Naive thymus-derived CD4-positive, alpha-beta T cell (primary cell): ENCODE measurements around the gene ROBO1. TPM values are rescaled to one million over a fixed set of nuclear protein-coding genes. Genes with fewer than 3 reads are reported as not detected.

ENCODE experiments used
- ATAC-seq: fragments of 150-1000 bp; cut with Tn5 transposase; 2 replicates; pipeline ENCODE4 v1.10.0; 2021; ENCODE audit warnings: mild to moderate bottlenecking, moderate library complexity
- CTCF ChIA-PET: fragments of 350-600 bp; sonication (Branson Sonifier 250); formaldehyde crosslinking; loops from one replicate; lab custom pipeline; 2021; ENCODE audit warnings: antibody characterized with exemption; lab: Charles Lee
- POLR2A ChIA-PET: fragments of 350-600 bp; sonication (Branson Sonifier 250); formaldehyde crosslinking; loops from one replicate; lab custom pipeline; 2021; ENCODE audit warnings: antibody characterized with exemption, inconsistent platforms; lab: Charles Lee
- DNase-seq, 9 donors: peaks; one replicate each; pipeline versions ENCODE4 v3.0.0 to v3.0.0-alpha.2; 2020 to 2022; ENCODE audit warnings: mixed read lengths in 1 of 9
- H3K27ac ChIP-seq: one replicate; pipeline ENCODE4 v1.7.0; 2013; ENCODE audit warnings: mild to moderate bottlenecking, low read depth, low read length, moderate library complexity
- H3K27me3 ChIP-seq, 2 donors: one replicate each; pipeline ENCODE4 v1.7.0; 2013; ENCODE audit warnings: low read length in 2 of 2, mild to moderate bottlenecking in 2 of 2, moderate library complexity in 2 of 2; ENCODE audit not compliant: control insufficient read depth in 2 of 2, insufficient read depth in 2 of 2
- H3K36me3 ChIP-seq, 3 experiments: 1 replicate in 2 of 3; 2 replicates in 1 of 3; pipeline ENCODE4 v1.7.0; 2013; ENCODE audit warnings: low read length in 3 of 3, mild to moderate bottlenecking in 3 of 3, moderate library complexity in 1 of 3; ENCODE audit not compliant: insufficient read depth in 3 of 3, control insufficient read depth in 2 of 3
- H3K4me1 ChIP-seq, 2 donors: one replicate each; pipeline ENCODE4 v1.7.0; 2013; ENCODE audit warnings: low read length in 2 of 2, mild to moderate bottlenecking in 2 of 2, moderate library complexity in 1 of 2; ENCODE audit not compliant: control insufficient read depth in 2 of 2, insufficient read depth in 2 of 2
- H3K4me3 ChIP-seq: 2 replicates; pipeline ENCODE4 v1.7.0; 2013; ENCODE audit warnings: mild to moderate bottlenecking, low read length
- H3K9me3 ChIP-seq, 3 experiments: 1 replicate in 2 of 3; 2 replicates in 1 of 3; pipeline ENCODE4 v1.7.0; 2013; ENCODE audit warnings: low read length in 3 of 3; ENCODE audit not compliant: control insufficient read depth in 2 of 3
- H3K27ac Mint-ChIP-seq, 9 donors: one replicate each; pipeline ENCODE4 v1.8.0; 2020 to 2022; ENCODE audit warnings: mixed read lengths in 9 of 9, mild to moderate bottlenecking in 8 of 9, moderate library complexity in 5 of 9, inconsistent platforms in 2 of 9
- H3K27me3 Mint-ChIP-seq, 5 donors: one replicate each; pipeline ENCODE4 v1.8.0; 2021 to 2022; ENCODE audit warnings: mixed read lengths in 5 of 5, mild to moderate bottlenecking in 1 of 5
- H3K36me3 Mint-ChIP-seq, 5 donors: one replicate each; pipeline ENCODE4 v1.8.0; 2020 to 2022; ENCODE audit warnings: mixed read lengths in 5 of 5, mild to moderate bottlenecking in 3 of 5, inconsistent platforms in 1 of 5
- H3K4me1 Mint-ChIP-seq, 7 donors: one replicate each; pipeline ENCODE4 v1.8.0; 2020 to 2022; ENCODE audit warnings: mixed read lengths in 7 of 7, mild to moderate bottlenecking in 3 of 7, inconsistent platforms in 1 of 7
- H3K4me3 Mint-ChIP-seq, 10 donors: one replicate each; pipeline ENCODE4 v1.8.0; 2020 to 2022; ENCODE audit warnings: mild to moderate bottlenecking in 10 of 10, mixed read lengths in 10 of 10, moderate library complexity in 6 of 10, inconsistent platforms in 2 of 10
- H3K9me3 Mint-ChIP-seq, 11 donors: one replicate each; pipeline ENCODE4 v1.8.0; 2020 to 2022; ENCODE audit warnings: mixed read lengths in 11 of 11, mild to moderate bottlenecking in 4 of 11, inconsistent platforms in 1 of 11, moderate library complexity in 1 of 11
- intact Hi-C, 2 donors: fragments of 100-400 bp; cut with micrococcal nuclease; formaldehyde crosslinking; loops; one replicate each; pipeline ENCODE4 v1.15.1; 2023
- polyA plus RNA-seq, 2 donors: library from polyadenylated mRNA; unstranded; fragments of 300-500 nt; fragmentation: Illumina TruSeq; gene quantifications; one replicate each; pipeline ENCODE4 v1.2.3, GENCODE V29; 2021
- total RNA-seq, 6 experiments: library from RNA in 5 of 6; stranded (reverse) in 5 of 6; gene quantifications; 1 replicate in 5 of 6; 2 replicates in 1 of 6; pipeline ENCODE4 v1.2.3 and lab custom pipeline; 2021 to 2026

ROBO1 gene
- total and polyA plus RNA-seq, 7 experiments from 2014 or later, result 0.08 to 0.59 (median 0.26) TPM; not detected in 2

GRCh38 chr3:79172241-79172640 lies 595.6 kb downstream of the ROBO1 start:
- intact Hi-C loops, result no loop called here
- no peak overlapping the region for H3K27ac Mint-ChIP-seq
- POLR2A ChIA-PET, result no interaction called here
- H3K36me3 Mint-ChIP-seq, result no peaks in the 10 kb centered on the region
- no peak overlapping the region for H3K4me3 Mint-ChIP-seq
- CTCF ChIA-PET, result no interaction called here
- H3K9me3 ChIP-seq, result no peaks in the 10 kb centered on the region
- no peaks in the 10 kb centered on the region for H3K27me3 Mint-ChIP-seq
- no peak for DNase-seq
- H3K4me1 Mint-ChIP-seq, result no peaks in the 10 kb centered on the region
- ATAC-seq, result no peak
- peaks cover 0 to 5% (median under 1%) of the 10 kb centered on the region in 11 donors for H3K9me3 Mint-ChIP-seq
- H3K4me1 ChIP-seq, result no peaks in the 10 kb centered on the region
- H3K27me3 ChIP-seq, result no peaks in the 10 kb centered on the region
- H3K4me3 ChIP-seq, result no peak overlapping the region
- H3K27ac ChIP-seq, result no peak overlapping the region
- no peaks in the 10 kb centered on the region for H3K36me3 ChIP-seq

GRCh38 chr3:79170021-79170420 lies 597.8 kb downstream of the ROBO1 start:
- Histone ChIP-seq H3K27me3 (no peaks in the 10 kb centered on the region), H3K4me1 (no peaks in the 10 kb centered on the region), H3K36me3 (no peaks in the 10 kb centered on the region), H3K4me3 (no peak overlapping the region), H3K27ac (no peak overlapping the region), H3K9me3 (no peaks in the 10 kb centered on the region)
- intact Hi-C loops, result no loop called here
- no peak overlapping the region for H3K27ac Mint-ChIP-seq
- H3K4me3 Mint-ChIP-seq, result no peak overlapping the region
- no peaks in the 10 kb centered on the region for H3K27me3 Mint-ChIP-seq
- ATAC-seq (no peak), DNase-seq (no peak)
- CTCF ChIA-PET, result no interaction called here
- H3K4me1 Mint-ChIP-seq, result no peaks in the 10 kb centered on the region
- no peaks in the 10 kb centered on the region for H3K36me3 Mint-ChIP-seq
- H3K9me3 Mint-ChIP-seq, result peaks cover 0 to 14% (median 4%) of the 10 kb centered on the region in 11 donors
- POLR2A ChIA-PET, result no interaction called here

GRCh38 chr3:79167651-79168416 lies 600.0 kb downstream of the ROBO1 start:
- no peaks in the 10 kb centered on the region for H3K27me3 ChIP-seq
- H3K27ac Mint-ChIP-seq, result no peak overlapping the region
- no peaks in the 10 kb centered on the region for H3K4me1 Mint-ChIP-seq
- H3K36me3 ChIP-seq, result no peaks in the 10 kb centered on the region
- H3K4me3 ChIP-seq, result no peak overlapping the region
- no peaks in the 10 kb centered on the region for H3K9me3 ChIP-seq
- peaks cover 0 to 23% (median 7%) of the 10 kb centered on the region in 11 donors for H3K9me3 Mint-ChIP-seq
- ChIA-PET POLR2A (no interaction called here), CTCF (no interaction called here)
- DNase-seq (no peak), ATAC-seq (no peak)
- no peak overlapping the region for H3K27ac ChIP-seq
- intact Hi-C loops, result no loop called here
- no peaks in the 10 kb centered on the region for H3K4me1 ChIP-seq
- no peak overlapping the region for H3K4me3 Mint-ChIP-seq
- H3K36me3 Mint-ChIP-seq, result no peaks in the 10 kb centered on the region
- H3K27me3 Mint-ChIP-seq, result no peaks in the 10 kb centered on the region

GRCh38 chr3:79162653-79163052 lies 605.1 kb downstream of the ROBO1 start:
- CTCF ChIA-PET, result no interaction called here

GRCh38 chr3:79161941-79162340 lies 605.9 kb downstream of the ROBO1 start:
- no peaks in the 10 kb centered on the region for H3K4me1 Mint-ChIP-seq
- DNase-seq, result no peak
- no peak overlapping the region for H3K4me3 Mint-ChIP-seq
- ChIA-PET CTCF (no interaction called here), POLR2A (no interaction called here)
- no peak overlapping the region for H3K4me3 ChIP-seq
- no peak overlapping the region for H3K27ac ChIP-seq
- no peaks in the 10 kb centered on the region for H3K36me3 ChIP-seq
- H3K4me1 ChIP-seq, result no peaks in the 10 kb centered on the region
- intact Hi-C loops, result no loop called here
- H3K9me3 Mint-ChIP-seq, result peaks cover 0 to 19% (median 7%) of the 10 kb centered on the region in 11 donors
- H3K9me3 ChIP-seq, result no peaks in the 10 kb centered on the region
- H3K27me3 Mint-ChIP-seq, result no peaks in the 10 kb centered on the region
- no peaks in the 10 kb centered on the region for H3K27me3 ChIP-seq
- H3K27ac Mint-ChIP-seq, result no peak overlapping the region
- ATAC-seq, result no peak
- H3K36me3 Mint-ChIP-seq, result no peaks in the 10 kb centered on the region

More at GRCh38 chr3:79162653-79163052, 605.1 kb downstream of the ROBO1 start:
- Mint-ChIP-seq H3K4me3 (no peak overlapping the region), H3K9me3 (peaks cover 0 to 19% (median 7%) of the 10 kb centered on the region in 11 donors), H3K4me1 (no peaks in the 10 kb centered on the region), H3K27me3 (no peaks in the 10 kb centered on the region), H3K27ac (no peak overlapping the region), H3K36me3 (no peaks in the 10 kb centered on the region)
- no peak for ATAC-seq
- DNase-seq, result no peak
- POLR2A ChIA-PET, result no interaction called here
- no peaks in the 10 kb centered on the region for H3K4me1 ChIP-seq
- H3K36me3 ChIP-seq, result no peaks in the 10 kb centered on the region
- intact Hi-C loops, result no loop called here
- H3K27ac ChIP-seq, result no peak overlapping the region
- H3K4me3 ChIP-seq, result no peak overlapping the region
- no peaks in the 10 kb centered on the region for H3K9me3 ChIP-seq
- no peaks in the 10 kb centered on the region for H3K27me3 ChIP-seq

- Mint-ChIP-seq H3K36me3 (no peaks in the 10 kb centered on the region), H3K4me1 (no peaks in the 10 kb centered on the region), H3K4me3 (no peak overlapping the region), H3K9me3 (peaks cover 0 to 18% (median 3%) of the 10 kb centered on the region in 11 donors), H3K27me3 (no peaks in the 10 kb centered on the region), H3K27ac (no peak overlapping the region)
- no peak overlapping the region for H3K4me3 ChIP-seq
- no peak overlapping the region for H3K27ac ChIP-seq
- no peaks in the 10 kb centered on the region for H3K9me3 ChIP-seq
- CTCF ChIA-PET, result no interaction called here
- ATAC-seq, result no peak
- POLR2A ChIA-PET, result no interaction called here
- H3K4me1 ChIP-seq, result no peaks in the 10 kb centered on the region
- DNase-seq, result no peak
- H3K27me3 ChIP-seq, result no peaks in the 10 kb centered on the region
- H3K36me3 ChIP-seq, result no peaks in the 10 kb centered on the region
- intact Hi-C loops, result no loop called here
Observed at GRCh38 chr3:79160421-79160820, 607.4 kb downstream of the ROBO1 start.

- no peaks in the 10 kb centered on the region for H3K4me1 ChIP-seq
- Mint-ChIP-seq H3K36me3 (no peaks in the 10 kb centered on the region), H3K9me3 (peaks cover 0 to 13% (median 4%) of the 10 kb centered on the region in 11 donors), H3K4me1 (no peaks in the 10 kb centered on the region), H3K27me3 (no peaks in the 10 kb centered on the region), H3K4me3 (no peak overlapping the region), H3K27ac (no peak overlapping the region)
- H3K27me3 ChIP-seq, result no peaks in the 10 kb centered on the region
- H3K36me3 ChIP-seq, result no peaks in the 10 kb centered on the region
- no peak for DNase-seq
- CTCF ChIA-PET, result no interaction called here
- no peak for ATAC-seq
- no peak overlapping the region for H3K27ac ChIP-seq
- H3K9me3 ChIP-seq, result no peaks in the 10 kb centered on the region
- POLR2A ChIA-PET, result no interaction called here
- intact Hi-C loops, result no loop called here
- H3K4me3 ChIP-seq, result no peak overlapping the region
Observed at GRCh38 chr3:79159736-79160135, 608.1 kb downstream of the ROBO1 start.
